A375 (cell line): Measurements from ENCODE around the gene ZSCAN4. TPM values are rescaled to one million over a fixed set of nuclear protein-coding genes. Genes with fewer than 3 reads are reported as not detected.

Experiments used
- total RNA-seq: library from RNA; depleted of rRNA; stranded (reverse); fragments of >200 nt; shearing (Covaris generic); gene quantifications from 2 replicates; pipeline ENCODE4 v1.2.3, GENCODE V29; 2014; rRNA removed

Gene ZSCAN4
- total RNA-seq: not detected in 2 replicates

GRCh38 chr19:57668635-57669034, at the start of gene ZSCAN4:
Gene ZSCAN4, plus strand, starts transcription at chr19:57668935. Its CDS starts 7,211 bp downstream, at chr19:57676146.

GRCh38 chr19:57632987-57633831, 35.5 kb upstream of the ZSCAN4 start, which contains the start of gene ZNF211:
Gene ZNF211, plus strand, starts transcription at chr19:57633168. Its CDS starts 179 bp downstream, at chr19:57633347.

GRCh38 chr19:57708641-57709361, 40.1 kb downstream of the ZSCAN4 start, which contains the start of gene ZNF154:
Gene ZNF154, minus strand, starts transcription at chr19:57709204. Its CDS starts 233 bp downstream, at chr19:57708971.

Other genes with a start within 250 kb of the ZSCAN4 start
- gene ZNF749, start 233.6 kb upstream of the ZSCAN4 start, total RNA-seq: 16.1 and 24.3 TPM in 2 replicates
- 0.15 and 0.50 TPM in 2 replicates for gene VN1R1, start 211.8 kb upstream of the ZSCAN4 start, total RNA-seq
- gene ZNF772, start 191.4 kb upstream of the ZSCAN4 start, total RNA-seq: 12.3 and 15.8 TPM in 2 replicates
- 7.7 and 17.7 TPM in 2 replicates for gene ZNF419, start 181.2 kb upstream of the ZSCAN4 start, total RNA-seq
- 9.1 and 23.1 TPM in 2 replicates for gene ZNF773, start 169.0 kb upstream of the ZSCAN4 start, total RNA-seq
- gene ZNF549, start 141.6 kb upstream of the ZSCAN4 start, total RNA-seq: 2.3 and 4.2 TPM in 2 replicates
- 11.8 and 12.6 TPM in 2 replicates for gene ZNF550, start 109.1 kb upstream of the ZSCAN4 start, total RNA-seq
- gene ZNF416, start 90.0 kb upstream of the ZSCAN4 start, total RNA-seq: 3.8 and 5.2 TPM in 2 replicates
- 11.8 and 17.0 TPM in 2 replicates for gene ZIK1, start 84.8 kb upstream of the ZSCAN4 start, total RNA-seq
- gene ZNF530, start 69.0 kb upstream of the ZSCAN4 start, total RNA-seq: 9.0 and 9.4 TPM in 2 replicates
- gene ZNF134, start 54.7 kb upstream of the ZSCAN4 start, total RNA-seq: 28.7 and 33.7 TPM in 2 replicates
- gene ZNF211, start 35.8 kb upstream of the ZSCAN4 start, total RNA-seq: 5.9 and 6.7 TPM in 2 replicates
- gene ZNF551, start 13.0 kb downstream of the ZSCAN4 start, total RNA-seq: 30.1 and 35.6 TPM in 2 replicates
- gene ZNF154, start 40.3 kb downstream of the ZSCAN4 start, total RNA-seq: 0.03 TPM in 1 of 2 replicates, not detected in the other
- gene ZNF671, start 58.7 kb downstream of the ZSCAN4 start, total RNA-seq: 3.4 and 4.5 TPM in 2 replicates
- 7.2 and 13.3 TPM in 2 replicates for gene ZNF776, start 77.9 kb downstream of the ZSCAN4 start, total RNA-seq
- gene ZNF586, start 100.7 kb downstream of the ZSCAN4 start, total RNA-seq: 16.2 TPM in 2 replicates
- gene ZNF552, start 146.0 kb downstream of the ZSCAN4 start, total RNA-seq: 4.9 and 6.2 TPM in 2 replicates
- 32.2 and 37.8 TPM in 2 replicates for gene ZNF587B, start 161.4 kb downstream of the ZSCAN4 start, total RNA-seq
- gene ZNF587, start 180.9 kb downstream of the ZSCAN4 start, total RNA-seq: 12.9 and 16.9 TPM in 2 replicates
- gene ZNF814, start 220.1 kb downstream of the ZSCAN4 start, total RNA-seq: 26.4 and 28.7 TPM in 2 replicates
- gene ZNF417, start 247.7 kb downstream of the ZSCAN4 start, total RNA-seq: 8.6 and 12.9 TPM in 2 replicates